GM18909 (cell line): ENCODE data around the gene DNAJC4.

ENCODE experiments used
- ATAC-seq: cut with Tn5 transposase; IDR thresholded peaks from one replicate; pipeline ENCODE4 v1.9.1; 2021; ENCODE audit warnings: mild to moderate bottlenecking; ENCODE audit not compliant: unreplicated experiment, poor library complexity

The DNAJC4 gene

DNA sequence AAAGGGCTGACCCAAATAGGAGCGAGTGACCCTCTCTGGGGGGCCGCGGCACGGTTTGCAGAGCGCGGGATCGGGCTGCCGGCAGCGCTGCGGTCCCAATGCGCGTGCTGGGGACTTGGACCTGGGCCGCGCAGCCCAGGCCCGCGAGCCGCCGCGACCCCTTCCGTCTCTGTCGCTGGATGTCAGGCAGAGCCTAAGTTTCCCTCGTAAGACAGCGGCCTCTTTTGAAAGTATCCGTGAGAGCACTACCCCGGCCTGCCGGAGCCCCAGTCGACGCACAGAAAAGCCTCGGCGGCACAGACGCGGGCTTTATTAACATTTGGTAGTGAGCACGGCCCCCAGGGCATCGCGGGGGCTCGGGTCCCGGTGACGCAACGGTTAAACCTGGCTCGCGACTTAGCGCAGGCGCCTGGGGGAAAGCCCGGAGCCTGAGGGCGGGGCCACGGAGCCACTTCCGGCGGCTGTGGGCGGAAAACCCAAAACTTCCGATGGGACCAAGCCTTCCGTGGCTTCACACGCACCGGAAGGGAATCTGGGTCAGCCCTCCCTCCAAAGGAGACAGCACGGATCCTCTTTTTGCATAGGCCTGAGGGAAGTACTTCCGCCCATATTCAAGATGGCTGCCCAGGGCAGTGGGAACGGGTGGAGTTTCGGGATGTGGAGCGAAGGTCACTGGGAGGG, 39.3 kb downstream of the DNAJC4 start:
- ATAC-seq, result peak; percentile 70

DNA sequence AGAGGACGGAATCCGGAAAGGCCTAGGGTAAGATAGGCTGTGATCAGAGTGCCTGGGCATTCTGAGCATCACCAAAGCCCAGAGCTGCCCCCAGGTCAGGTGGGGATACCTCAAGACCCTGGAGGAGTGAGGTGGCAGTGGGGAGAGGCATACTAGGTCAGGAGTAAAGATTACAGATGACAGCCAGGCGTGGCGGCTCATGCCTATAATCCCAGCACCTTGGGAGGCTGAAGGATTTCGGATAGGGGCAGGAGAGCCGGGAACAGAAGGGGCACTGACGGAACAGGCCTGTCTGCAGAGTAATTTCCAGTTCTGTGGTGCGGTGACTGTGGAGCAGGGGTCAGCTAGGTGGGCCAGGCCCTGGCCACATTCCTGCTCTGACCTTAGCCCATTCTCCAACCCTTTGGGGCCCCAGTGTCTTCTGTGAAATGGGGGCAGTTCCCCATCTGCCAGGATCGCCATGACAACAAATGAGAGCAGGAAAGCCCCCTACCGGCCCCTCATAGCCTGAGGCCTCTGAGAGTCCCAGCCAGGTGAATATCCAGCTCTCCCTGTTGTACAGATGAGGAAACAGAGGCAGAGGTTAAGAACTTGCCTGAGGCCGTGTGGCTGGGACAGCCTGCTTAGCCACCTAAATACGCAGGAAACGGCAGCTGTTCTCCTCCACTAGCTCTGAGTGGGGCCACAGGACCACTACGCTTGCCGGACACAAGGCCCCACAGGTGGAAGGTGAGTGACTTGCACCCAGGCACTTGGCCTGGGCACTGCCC, 44.9 kb downstream of the DNAJC4 start:
- no peak for ATAC-seq

DNA sequence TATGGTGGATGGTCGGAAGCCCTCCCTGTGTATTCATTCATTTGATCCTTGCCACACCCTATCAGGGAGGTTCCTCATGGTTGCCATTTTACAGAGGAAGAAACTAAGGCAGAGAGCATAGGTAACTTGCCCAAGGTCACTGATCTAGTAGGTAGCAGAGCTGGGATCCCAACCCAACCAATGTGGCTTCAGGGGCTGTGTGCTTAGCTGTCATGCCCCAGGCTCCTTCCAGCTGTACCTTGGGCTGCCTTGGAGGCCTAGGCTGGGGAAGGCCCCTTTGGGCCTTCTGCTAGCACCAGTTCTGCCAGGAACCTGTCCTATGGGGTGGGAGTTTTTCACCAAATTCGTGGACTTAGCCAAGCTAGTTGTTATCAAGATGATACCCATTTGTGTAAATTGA, 45.5 kb downstream of the DNAJC4 start:
- no peak for ATAC-seq

DNA sequence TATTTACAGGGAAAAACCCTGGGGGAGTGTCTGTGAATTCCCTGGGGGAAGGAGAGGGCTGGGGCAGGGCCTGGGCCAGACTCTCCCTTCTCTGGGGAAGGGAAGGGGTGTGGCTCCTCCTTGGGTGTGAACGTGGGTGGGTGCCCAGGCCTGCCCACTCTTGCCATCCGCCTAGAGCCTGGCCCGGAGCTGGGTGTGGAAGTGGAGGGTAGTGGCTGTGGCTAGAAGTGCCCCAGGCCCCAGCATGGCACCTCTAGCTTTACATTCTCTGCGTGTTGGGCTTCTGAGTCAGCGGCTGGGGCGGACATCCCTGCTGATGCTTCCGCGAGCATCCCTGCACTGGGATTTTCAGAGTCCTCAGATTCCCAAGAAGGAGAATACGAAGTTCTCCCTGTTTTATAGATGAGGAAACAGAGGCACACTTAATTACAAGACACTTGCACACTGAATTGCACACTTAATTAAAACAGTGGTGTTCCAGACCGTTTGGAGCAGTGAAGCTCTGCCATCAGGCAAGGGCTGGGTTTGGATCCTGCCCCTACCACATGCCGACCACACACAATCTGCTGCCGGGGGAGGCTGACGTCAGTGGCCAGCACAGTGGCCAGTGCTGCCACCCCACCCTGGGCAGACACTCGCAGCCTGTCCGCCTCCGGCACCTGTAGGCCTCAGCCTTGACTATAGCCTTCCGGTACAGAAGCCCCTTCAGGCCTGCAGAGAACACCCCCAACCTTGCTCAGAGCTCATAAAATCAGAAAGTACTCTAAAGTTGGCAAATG, 46.5 kb downstream of the DNAJC4 start:
- no peak for ATAC-seq

DNA sequence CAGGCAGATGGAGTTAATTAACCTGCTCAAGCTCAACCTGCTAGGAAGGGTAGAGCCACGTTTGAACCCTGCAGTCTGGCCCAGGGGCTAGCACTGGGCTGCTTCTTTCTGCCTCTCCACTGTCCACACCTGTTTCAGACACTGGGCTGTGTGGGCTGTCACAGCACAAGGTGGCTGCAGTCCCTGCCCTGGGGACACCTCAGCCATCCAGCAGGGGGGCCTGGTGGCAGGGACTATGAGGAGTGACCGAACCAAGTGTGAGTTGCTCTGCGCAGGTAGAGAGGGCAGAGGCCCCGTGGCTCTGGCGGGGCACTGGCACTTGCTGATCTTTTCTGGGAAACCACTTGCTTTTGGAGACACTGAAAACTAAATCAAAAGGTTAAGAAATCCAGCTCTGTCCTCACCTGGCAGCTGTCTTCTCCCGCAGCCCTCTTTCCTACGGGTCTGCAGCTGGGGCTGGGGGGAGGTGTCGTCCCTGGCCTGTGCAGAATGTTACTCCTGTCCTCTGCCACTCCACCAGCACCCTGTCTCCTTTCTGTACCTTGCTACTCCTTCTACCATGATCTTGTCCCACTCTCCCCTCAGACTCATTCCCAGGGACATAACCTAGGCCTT, 48.3 kb downstream of the DNAJC4 start:
- ATAC-seq, result no peak

DNA sequence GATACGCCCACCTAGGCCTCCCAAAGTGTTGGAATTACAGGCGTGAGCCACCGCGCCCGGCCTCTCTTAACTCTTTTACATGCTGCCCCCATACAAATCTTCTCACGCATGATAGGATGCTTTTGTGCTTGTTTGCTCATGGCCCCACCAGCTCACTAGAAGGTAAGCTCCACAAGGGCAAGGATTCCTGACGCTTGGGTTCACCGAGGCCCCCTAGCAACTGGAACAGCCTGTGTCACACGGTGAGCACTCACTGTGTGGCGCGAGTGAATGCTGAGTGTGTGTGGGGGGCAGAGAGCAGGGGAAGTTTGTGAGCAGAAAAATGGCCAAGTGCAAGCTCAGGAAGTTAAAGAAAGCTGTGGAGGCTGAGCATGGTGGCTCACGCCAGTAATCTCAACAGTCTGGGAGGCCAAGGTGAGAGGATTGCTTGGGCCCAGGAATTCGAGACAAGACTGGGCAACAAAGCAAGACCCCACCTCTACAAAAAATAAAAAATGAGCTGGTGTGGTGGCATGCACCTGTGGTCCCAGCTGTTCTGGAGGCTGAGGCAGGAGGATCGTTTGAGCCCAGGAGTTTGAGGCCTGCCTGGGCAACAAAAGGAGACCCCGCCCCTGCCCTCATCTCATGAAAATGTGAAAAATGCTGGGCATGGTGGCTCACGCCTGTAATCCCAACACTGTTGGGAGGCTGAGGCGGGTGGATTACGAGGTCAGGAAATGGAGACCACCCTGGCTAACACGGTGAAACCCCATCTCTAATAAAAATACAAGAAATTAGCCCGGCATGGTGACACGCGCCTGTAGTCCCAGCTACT, 51.8 kb downstream of the DNAJC4 start:
- ATAC-seq, result no peak

DNA sequence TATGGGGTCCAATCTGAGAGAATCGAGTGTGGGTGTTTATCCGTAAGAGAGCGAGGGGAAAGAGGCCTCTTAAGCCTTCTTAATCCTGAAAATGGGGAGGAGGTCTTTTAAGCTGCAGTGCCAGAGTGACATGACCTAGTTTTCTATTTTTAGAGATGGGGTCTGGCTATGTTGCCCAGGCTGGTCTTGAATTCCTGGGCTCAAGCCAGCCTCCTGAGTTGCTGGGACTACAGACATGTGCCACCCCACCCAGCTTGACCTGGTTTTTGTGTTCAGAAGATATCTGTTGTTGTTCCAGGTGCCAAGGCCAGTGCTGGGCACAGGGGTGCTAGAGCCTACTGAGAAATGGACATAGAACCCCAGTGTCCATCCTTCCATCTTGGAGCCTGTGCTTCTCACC, 52.7 kb downstream of the DNAJC4 start:
- no peak for ATAC-seq
